Measurements from ENCODE around the gene KLHL11.

- no peak for TF ChIP-seq CTCF (IDR thresholded peaks at IDR 0.05)
- TF ChIP-seq JUND (IDR thresholded peaks at IDR 0.05) = no peak
- peak; percentile 66; the same call in 1 of the 2 replicates for TF ChIP-seq POLR2AphosphoS5 (IDR thresholded peaks at IDR 0.05; ENCODE audit: low read depth, low read length)
- no peak for TF ChIP-seq NRF1 (IDR thresholded peaks at IDR 0.05; ENCODE audit: low read depth, low read length)
- TF ChIP-seq RFX5 (IDR thresholded peaks at IDR 0.05; ENCODE audit: low read length) = 0 out of 2 replicates have a peak, but pooled peaks have one; percentile 1
- no peak for TF ChIP-seq SMC3 (IDR thresholded peaks at IDR 0.05; ENCODE audit: low read depth, low read length)
- no peak for TF ChIP-seq TAF1 (IDR thresholded peaks at IDR 0.05; ENCODE audit: borderline replicate concordance, low read depth, low read length)
- no peak for TF ChIP-seq EP300 (IDR thresholded peaks at IDR 0.05; ENCODE audit: borderline replicate concordance in 1 of 2, low read depth in 1 of 2, low read length in 1 of 2)
- TF ChIP-seq RAD21 (IDR thresholded peaks at IDR 0.05; ENCODE audit: low read length) = no peak
- TF ChIP-seq GABPA (IDR thresholded peaks at IDR 0.05; ENCODE audit: low read depth) = no peak
- no peak for TF ChIP-seq CHD2 (IDR thresholded peaks at IDR 0.05; ENCODE audit: low read length, partially characterized antibody)
These were observed 322 bp upstream of the KLHL11 start for GRCh38 chr17:41865596-41865893.
